Stomach (tissue), 9 donors: ENCODE data around the gene TCF12. TPM values are rescaled to one million over a fixed set of nuclear protein-coding genes. Genes with fewer than 3 reads are reported as not detected.
A peak's percentile ranks its signal among the peaks of the same experiment; 100 is the strongest.
"Not testable (repeated sequence)": the region's sequence is repeated elsewhere in the genome, so short reads cannot be mapped to it uniquely, and the experiment has no call there.

Experiments used
- DNase-seq, 2 donors: peaks; one replicate each; pipeline versions ENCODE4 v3.0.0 to v3.0.0-alpha.2; 2013 to 2019
- H3K27ac ChIP-seq, 5 donors: fragments of 200-600 bp in 4 of 5; sonication (generic) in 4 of 5; one replicate each; pipeline ENCODE4 v1.5.1; 2013 to 2019; ENCODE audit warnings: mild to moderate bottlenecking in 1 of 5, moderate library complexity in 1 of 5
- H3K27me3 ChIP-seq, 3 donors: fragments of 200-600 bp; sonication (generic); one replicate each; pipeline ENCODE4 v1.5.1; 2017 to 2019; ENCODE audit warnings: mixed run types in 1 of 3
- H3K36me3 ChIP-seq, 4 donors: fragments of 200-600 bp; sonication (generic); 1 replicate in 3 of 4; 2 replicates in 1 of 4; pipeline ENCODE4 v1.5.1; 2016 to 2019
- H3K4me1 ChIP-seq, 4 donors: fragments of 200-600 bp; sonication (generic); one replicate each; pipeline ENCODE4 v1.5.1; 2016 to 2019
- H3K4me3 ChIP-seq, 4 donors: fragments of 200-600 bp; sonication (generic) in 3 of 4; one replicate each; pipeline ENCODE4 v1.5.1; 2016 to 2019; ENCODE audit warnings: mild to moderate bottlenecking in 1 of 4
- H3K9me3 ChIP-seq, 4 donors: fragments of 200-600 bp; sonication (generic); one replicate each; pipeline ENCODE4 v1.5.1; 2016 to 2019
- CTCF ChIP-seq, 7 experiments: fragments of 450-650 bp in 4 of 7; fragments of 200-600 bp in 3 of 7; sonication (generic) in 3 of 7; IDR thresholded peaks; one replicate each; pipeline ENCODE4 v1.5.1; 2016 to 2019; ENCODE audit warnings: antibody characterized with exemption in 7 of 7, control low read depth in 2 of 7, mild to moderate bottlenecking in 1 of 7
- EP300 ChIP-seq: sonication (generic); formaldehyde crosslinking; IDR thresholded peaks from one replicate; pipeline ENCODE4 v1.6.1; 2017; ENCODE audit warnings: antibody characterized with exemption
- POLR2A ChIP-seq, 4 donors: fragments of 450-650 bp; IDR thresholded peaks; one replicate each; pipeline ENCODE4 v1.6.1; 2016; ENCODE audit warnings: antibody characterized with exemption in 4 of 4, control low read depth in 2 of 4, mild to moderate bottlenecking in 1 of 4, moderate library complexity in 1 of 4
- POLR2AphosphoS5 ChIP-seq, 3 donors: sonication (generic); formaldehyde crosslinking; IDR thresholded peaks; one replicate each; pipeline ENCODE4 v1.6.1; 2016; ENCODE audit warnings: antibody characterized with exemption in 3 of 3
- WGBS, 5 donors: extraction: QIAGEN DNeasy Blood & Tissue Kit in 3 of 5; methylation state at CpG; one replicate each; pipeline versions ENCODE4 v1.1.5 to v1.1.7; 2013 to 2018; 5-methylcytosine and 5-hydroxymethylcytosine counted together
- intact Hi-C: fragments of 100-400 bp; cut with DNase I; formaldehyde crosslinking; loops from one replicate; pipeline ENCODE4 v1.15.1; 2023; ENCODE audit warnings: low total_unique reads
- polyA plus RNA-seq, 3 donors: library from polyadenylated mRNA; stranded (reverse); fragments of 200-250 nt; gene quantifications; one replicate each; pipeline ENCODE4 v1.2.3, GENCODE V29; 2013
- total RNA-seq, 5 donors: library from RNA; depleted of rRNA; stranded (reverse); fragments of >200 nt; gene quantifications; one replicate each; pipeline versions ENCODE4 v1.1.0 to v1.2.3, GENCODE V29; 2014 to 2016
- donor health status: healthy with polysubstance abuse.
- donor health status: Bipolar disorder and iron deficiency.
- donor health status: healthy.

The TCF12 gene
- total and polyA plus RNA-seq, 8 donors = 11.2 to 462 (median 130) TPM

GRCh38 chr15:57150066-57150865 is 231.8 kb downstream of the TCF12 start:
- H3K4me1 ChIP-seq = peaks cover 9 to 45% (median 32%) of the 10 kb centered on the region in 4 donors
- 79 to 88% (median 86%) methylated on average over 4 of the region's 4 CpGs for WGBS, 5 donors
- H3K4me3 ChIP-seq = no peak overlapping the region
- peaks cover 0 to 8% (median 6%) of the 10 kb centered on the region in 4 donors for H3K36me3 ChIP-seq
- no peak overlapping the region for H3K27ac ChIP-seq
- intact Hi-C loops = no loop called here
- DNase-seq = peak in 1 of 2 donors; percentile 19
- H3K9me3 ChIP-seq = peaks cover 0 to 10% (median 3%) of the 10 kb centered on the region in 4 donors
- TF ChIP-seq POLR2A (IDR thresholded peaks at IDR 0.05) = no peak
- no peak for TF ChIP-seq CTCF (IDR thresholded peaks at IDR 0.05)
- TF ChIP-seq EP300 = no peak
- TF ChIP-seq POLR2AphosphoS5 (IDR thresholded peaks at IDR 0.05) = no peak
- no peaks in the 10 kb centered on the region for H3K27me3 ChIP-seq

GRCh38 chr15:57150866-57151203 is 232.4 kb downstream of the TCF12 start:
- H3K36me3 ChIP-seq, intact Hi-C loops, H3K27me3 ChIP-seq, DNase-seq, H3K27ac ChIP-seq, H3K4me3 ChIP-seq: not testable (repeated sequence)
- Histone ChIP-seq H3K4me1 (peaks cover 9 to 49% (median 32%) of the 10 kb centered on the region in 4 donors), H3K9me3 (peaks cover 0 to 10% (median 3%) of the 10 kb centered on the region in 4 donors)
- WGBS, 5 donors = 89 to 100% (median 100%) methylated on average over 1 of the region's 1 CpG

- 89 to 100% (median 96%) methylated on average over 1 of the region's 1 CpG for WGBS, 5 donors
Observed at GRCh38 chr15:57152133-57152532, 233.7 kb downstream of the TCF12 start.

GRCh38 chr15:57152666-57153539 is 234.5 kb downstream of the TCF12 start:
- Histone ChIP-seq H3K9me3 (peaks cover 0 to 10% (median 3%) of the 10 kb centered on the region in 4 donors), H3K27me3 (no peaks in the 10 kb centered on the region), H3K4me3 (no peak overlapping the region), H3K36me3 (peaks cover 0 to 8% (median 6%) of the 10 kb centered on the region in 4 donors), H3K4me1 (peaks cover 5 to 37% (median 24%) of the 10 kb centered on the region in 4 donors), H3K27ac (no peak overlapping the region)
- TF ChIP-seq EP300 (no peak), CTCF (IDR thresholded peaks at IDR 0.05) (no peak), POLR2A (IDR thresholded peaks at IDR 0.05) (no peak), POLR2AphosphoS5 (IDR thresholded peaks at IDR 0.05) (no peak)
- DNase-seq = peak in 1 of 2 donors; percentile 53
- intact Hi-C loops = no loop called here
- WGBS, 5 donors = 65 to 77% (median 72%) methylated on average over 3 of the region's 3 CpGs

More at GRCh38 chr15:57152133-57152532, 233.7 kb downstream of the TCF12 start:
- Histone ChIP-seq H3K9me3 (peaks cover 0 to 10% (median 3%) of the 10 kb centered on the region in 4 donors), H3K27me3 (no peaks in the 10 kb centered on the region), H3K4me3 (no peak overlapping the region), H3K4me1 (peaks cover 5 to 44% (median 30%) of the 10 kb centered on the region in 4 donors), H3K36me3 (peaks cover 0 to 8% (median 6%) of the 10 kb centered on the region in 4 donors), H3K27ac (no peak overlapping the region)
- no peak for DNase-seq
- TF ChIP-seq CTCF (IDR thresholded peaks at IDR 0.05) = no peak
- intact Hi-C loops = no loop called here
